Neuronal stem cell (in vitro differentiated cells): Measurements from ENCODE around the gene DCLRE1B.

Experiments used
- DNase-seq: peaks from one replicate; pipeline ENCODE4 v3.0.0-alpha.2; 2013; ENCODE audit warnings: low spot score
- H2AFZ ChIP-seq: one replicate; pipeline ENCODE4 v1.6.1; 2013; ENCODE audit warnings: mild to moderate bottlenecking, low read length, inconsistent platforms
- H2AK5ac ChIP-seq: 2 replicates; pipeline ENCODE4 v1.6.1; 2013; ENCODE audit warnings: low read depth, mild to moderate bottlenecking, inconsistent platforms, low read length, moderate library complexity, mixed read lengths
- H2BK120ac ChIP-seq: 2 replicates; pipeline ENCODE4 v1.6.1; 2013; ENCODE audit warnings: low read depth, mild to moderate bottlenecking, inconsistent platforms, low read length, moderate library complexity, mixed read lengths
- H2BK12ac ChIP-seq: one replicate; pipeline ENCODE4 v1.6.1; 2013; ENCODE audit warnings: low read length, inconsistent platforms
- H2BK15ac ChIP-seq: 2 replicates; pipeline ENCODE4 v1.6.1; 2013; ENCODE audit warnings: mild to moderate bottlenecking, low read length, inconsistent platforms, mixed read lengths
- H2BK5ac ChIP-seq: one replicate; pipeline ENCODE4 v1.6.1; 2013; ENCODE audit warnings: inconsistent platforms, mild to moderate bottlenecking, low read length, moderate library complexity
- H3K14ac ChIP-seq: one replicate; pipeline ENCODE4 v1.6.1; 2013; ENCODE audit warnings: low read length, inconsistent platforms
- H3K18ac ChIP-seq: 2 replicates; pipeline ENCODE4 v1.6.1; 2013; ENCODE audit warnings: low read length, inconsistent platforms
- H3K23ac ChIP-seq: 2 replicates; pipeline ENCODE4 v1.6.1; 2013; ENCODE audit warnings: low read depth, mild to moderate bottlenecking, mixed read lengths, low read length, inconsistent platforms; ENCODE audit not compliant: poor library complexity
- H3K27ac ChIP-seq: replicated peaks from 3 replicates; pipeline ENCODE4 v1.5.1; 2013; ENCODE audit warnings: low read length, inconsistent platforms
- H3K27me3 ChIP-seq, 3 experiments: 2 replicates each; pipeline ENCODE4 v1.6.1; 2013; ENCODE audit warnings: low read length in 3 of 3, mild to moderate bottlenecking in 2 of 3, inconsistent platforms in 1 of 3, low read depth in 1 of 3, mixed read lengths in 1 of 3, moderate library complexity in 1 of 3; ENCODE audit not compliant: control insufficient read depth in 3 of 3, insufficient read depth in 3 of 3
- H3K36me3 ChIP-seq, 2 donors: replicated peaks in 1 of 2; 2 replicates each; pipeline ENCODE4 v1.6.1; 2013; ENCODE audit warnings: low read length in 2 of 2; ENCODE audit not compliant: control insufficient read depth in 2 of 2, insufficient read depth in 2 of 2
- H3K4ac ChIP-seq: 2 replicates; pipeline ENCODE4 v1.6.1; 2013; ENCODE audit warnings: inconsistent platforms, mild to moderate bottlenecking, low read length, moderate library complexity
- H3K4me1 ChIP-seq, 2 donors: 1 replicate in 1 of 2; 2 replicates in 1 of 2; pipeline ENCODE4 v1.6.1; 2013; ENCODE audit warnings: low read length in 2 of 2, low read depth in 1 of 2; ENCODE audit not compliant: control insufficient read depth in 2 of 2, insufficient read depth in 1 of 2
- H3K4me2 ChIP-seq: one replicate; pipeline ENCODE4 v1.6.1; 2013; ENCODE audit warnings: mild to moderate bottlenecking, low read length, inconsistent platforms; ENCODE audit not compliant: insufficient read depth, poor library complexity, severe bottlenecking
- H3K4me3 ChIP-seq, 2 donors: 2 replicates each; pipeline ENCODE4 v1.5.1; 2013; ENCODE audit warnings: low read length in 2 of 2, mild to moderate bottlenecking in 2 of 2, inconsistent platforms in 1 of 2, moderate library complexity in 1 of 2
- H3K79me1 ChIP-seq: one replicate; pipeline ENCODE4 v1.6.1; 2013; ENCODE audit warnings: low read depth, mild to moderate bottlenecking, inconsistent platforms, low read length, moderate library complexity
- H3K9ac ChIP-seq: one replicate; pipeline ENCODE4 v1.6.1; 2013; ENCODE audit warnings: mild to moderate bottlenecking, low read depth, low read length, inconsistent platforms; ENCODE audit not compliant: poor library complexity
- H3K9me3 ChIP-seq, 2 donors: replicated peaks in 1 of 2; 2 replicates each; pipeline versions ENCODE3 to v1.6.1; 2013; ENCODE audit warnings: low read length in 2 of 2, mild to moderate bottlenecking in 2 of 2, inconsistent platforms in 1 of 2, low read depth in 1 of 2, mixed read lengths in 1 of 2, moderate library complexity in 1 of 2; ENCODE audit not compliant: control insufficient read depth in 2 of 2, insufficient read depth in 1 of 2
- H4K8ac ChIP-seq: one replicate; pipeline ENCODE4 v1.6.1; 2013; ENCODE audit warnings: low read depth, mild to moderate bottlenecking, inconsistent platforms, low read length, moderate library complexity
- H4K91ac ChIP-seq: one replicate; pipeline ENCODE4 v1.6.1; 2013; ENCODE audit warnings: low read length, low read depth, mild to moderate bottlenecking, inconsistent platforms; ENCODE audit not compliant: poor library complexity
- WGBS, 2 donors: extraction: QIAGEN DNeasy Blood & Tissue Kit; methylation state at CpG; one replicate each; pipeline ENCODE4 v1.1.7; 2013; ENCODE audit warnings: missing lambda C conversion rate in 2 of 2, mixed read lengths in 1 of 2; ENCODE audit not compliant: insufficient read length in 2 of 2, insufficient replicate concordance in 1 of 2; ENCODE audit errors: extremely low coverage in 2 of 2; 5-methylcytosine and 5-hydroxymethylcytosine counted together

DCLRE1B gene

GRCh38 chr1:113949007-113949406 lies 43.9 kb downstream of the DCLRE1B start:
- H3K23ac ChIP-seq, result no peak overlapping the region
- no peak overlapping the region for H2BK5ac ChIP-seq
- DNase-seq, result no peak
- H3K4me2 ChIP-seq, result no peak overlapping the region
- no peak overlapping the region for H2BK120ac ChIP-seq
- no peak overlapping the region for H2AFZ ChIP-seq
- H3K27me3 ChIP-seq, result no peaks in the 10 kb centered on the region
- WGBS, 2 donors, result no CpG with 5 or more reads among the region's 5 CpGs
- no peak overlapping the region for H2BK12ac ChIP-seq
- H3K14ac ChIP-seq, result no peak overlapping the region
- H2AK5ac ChIP-seq, result no peak overlapping the region
- H3K79me1 ChIP-seq, result peaks cover 3% of the 10 kb centered on the region
- H3K4ac ChIP-seq, result no peak overlapping the region
- H3K27ac ChIP-seq, result no peak overlapping the region
- no peak overlapping the region for H4K8ac ChIP-seq
- no peak overlapping the region for H4K91ac ChIP-seq
- H2BK15ac ChIP-seq, result no peak overlapping the region
- H3K9ac ChIP-seq, result no peak overlapping the region
- no peaks in the 10 kb centered on the region for H3K4me1 ChIP-seq
- peaks cover 0 to 11% of the 10 kb centered on the region in 2 donors for H3K9me3 ChIP-seq
- no peak overlapping the region for H3K4me3 ChIP-seq
- H3K36me3 ChIP-seq, result peaks cover 2 to 21% of the 10 kb centered on the region in 2 donors
- no peak overlapping the region for H3K18ac ChIP-seq

- Histone ChIP-seq H3K23ac (no peak overlapping the region), H2BK120ac (no peak overlapping the region), H2AK5ac (no peak overlapping the region), H2BK5ac (no peak overlapping the region), H2AFZ (no peak overlapping the region), H3K27ac (no peak overlapping the region), H3K27me3 (no peaks in the 10 kb centered on the region), H3K9me3 (no peaks in the 10 kb centered on the region), H3K36me3 (peaks cover 2 to 28% of the 10 kb centered on the region in 2 donors), H3K4ac (no peak overlapping the region), H4K8ac (no peak overlapping the region), H2BK15ac (no peak overlapping the region), H3K79me1 (no peaks in the 10 kb centered on the region), H3K18ac (no peak overlapping the region), H3K4me1 (no peaks in the 10 kb centered on the region), H3K4me3 (no peak overlapping the region), H3K14ac (no peak overlapping the region), H3K9ac (no peak overlapping the region), H4K91ac (no peak overlapping the region), H2BK12ac (no peak overlapping the region), H3K4me2 (no peak overlapping the region)
- WGBS, 2 donors, result no CpG with 5 or more reads among the region's 1 CpG
- no peak for DNase-seq
These were observed 45.8 kb downstream of the DCLRE1B start for GRCh38 chr1:113950908-113951307.

- Histone ChIP-seq H3K4me3 (no peak overlapping the region), H3K4me2 (no peak overlapping the region), H4K8ac (no peak overlapping the region), H2AK5ac (no peak overlapping the region), H2BK5ac (no peak overlapping the region), H2BK120ac (no peak overlapping the region), H3K14ac (no peak overlapping the region), H3K9ac (no peak overlapping the region), H3K23ac (no peak overlapping the region), H3K79me1 (no peaks in the 10 kb centered on the region), H4K91ac (no peak overlapping the region), H3K4me1 (no peaks in the 10 kb centered on the region), H3K36me3 (peaks cover 2 to 35% of the 10 kb centered on the region in 2 donors), H3K9me3 (no peaks in the 10 kb centered on the region), H3K4ac (no peak overlapping the region), H3K27me3 (no peaks in the 10 kb centered on the region), H3K18ac (no peak overlapping the region), H2AFZ (no peak overlapping the region), H2BK15ac (no peak overlapping the region), H3K27ac (no peak overlapping the region), H2BK12ac (no peak overlapping the region)
- DNase-seq, result no peak
- no CpG with 5 or more reads among the region's 2 CpGs for WGBS, 2 donors
These were observed 46.6 kb downstream of the DCLRE1B start for GRCh38 chr1:113951719-113952118.

- no peak overlapping the region for H2BK12ac ChIP-seq
- H4K91ac ChIP-seq, result no peak overlapping the region
- no peak overlapping the region for H2AFZ ChIP-seq
- H3K9ac ChIP-seq, result no peak overlapping the region
- no peak overlapping the region for H3K23ac ChIP-seq
- no peak overlapping the region for H3K4ac ChIP-seq
- no peak for DNase-seq
- no peaks in the 10 kb centered on the region for H3K27me3 ChIP-seq
- H3K36me3 ChIP-seq, result peaks cover 9 to 93% of the 10 kb centered on the region in 2 donors
- peaks cover 0 to 2% of the 10 kb centered on the region in 2 donors for H3K4me1 ChIP-seq
- H3K14ac ChIP-seq, result no peak overlapping the region
- no peaks in the 10 kb centered on the region for H3K79me1 ChIP-seq
- no peak overlapping the region for H2BK5ac ChIP-seq
- H4K8ac ChIP-seq, result no peak overlapping the region
- H3K9me3 ChIP-seq, result no peaks in the 10 kb centered on the region
- no peak overlapping the region for H2BK120ac ChIP-seq
- no peak overlapping the region for H2BK15ac ChIP-seq
- WGBS, 2 donors, result no CpG with 5 or more reads among the region's 1 CpG
- H3K4me3 ChIP-seq, result no peak overlapping the region
- H3K18ac ChIP-seq, result no peak overlapping the region
- H3K4me2 ChIP-seq, result no peak overlapping the region
- H3K27ac ChIP-seq, result no peak overlapping the region
- no peak overlapping the region for H2AK5ac ChIP-seq
These were observed 52.9 kb downstream of the DCLRE1B start for GRCh38 chr1:113957984-113958383.
